ENCODE results near the gene LIN54.
"Not testable (repeated sequence)": the region's sequence is repeated elsewhere in the genome, so short reads cannot be mapped to it uniquely, and the experiment has no call there.

The LIN54 gene

DNA sequence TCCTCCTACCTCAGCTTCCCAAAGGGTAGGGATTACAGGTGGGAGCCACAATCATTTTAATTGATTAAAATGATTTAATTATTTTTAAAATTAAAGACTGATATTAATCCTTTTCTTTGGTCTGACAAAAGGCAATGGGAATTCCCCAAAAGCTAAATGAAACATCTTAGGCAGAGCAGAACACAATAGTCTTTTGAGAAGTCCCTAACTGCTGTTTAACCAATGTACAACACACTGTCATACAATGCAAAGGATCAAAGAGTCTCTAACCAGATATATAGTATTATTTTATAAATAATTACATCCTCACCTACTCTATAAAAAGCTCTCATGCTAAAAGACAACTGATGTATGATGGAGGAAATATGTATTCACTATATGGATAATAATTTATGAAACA lies 63.1 kb downstream of the LIN54 start:
- H3K9me3 ChIP-seq (ENCODE audit: control insufficient read depth, low read length) = no peaks in the 10 kb centered on the region
- no peak overlapping the region for H3K27ac ChIP-seq (ENCODE audit: low read depth, low read length, severe bottlenecking)
- no peaks in the 10 kb centered on the region for H3K4me1 ChIP-seq (ENCODE audit: control insufficient read depth, insufficient read depth, low read length, poor library complexity, severe bottlenecking)
- H3K36me3 ChIP-seq (ENCODE audit: control insufficient read depth, insufficient read depth, low read length) = peaks cover 12% of the 10 kb centered on the region
- no peak overlapping the region for H3K4me3 ChIP-seq (ENCODE audit: extremely low read depth, insufficient read depth, low read length, poor library complexity, severe bottlenecking)

- no peak overlapping the region for H3K27ac ChIP-seq (ENCODE audit: low read depth, low read length, severe bottlenecking)
- no peaks in the 10 kb centered on the region for H3K4me1 ChIP-seq (ENCODE audit: control insufficient read depth, insufficient read depth, low read length, poor library complexity, severe bottlenecking)
- peaks cover 46% of the 10 kb centered on the region for H3K36me3 ChIP-seq (ENCODE audit: control insufficient read depth, insufficient read depth, low read length)
- no peak overlapping the region for H3K4me3 ChIP-seq (ENCODE audit: extremely low read depth, insufficient read depth, low read length, poor library complexity, severe bottlenecking)
- WGBS, 2 experiments (ENCODE audit: insufficient coverage in 2 of 2) = no CpG with 5 or more reads among the region's 2 CpGs
- H3K9me3 ChIP-seq (ENCODE audit: control insufficient read depth, low read length) = no peaks in the 10 kb centered on the region
These were observed 71.2 kb downstream of the LIN54 start for GRCh38 chr4:82939414-82939813.

DNA sequence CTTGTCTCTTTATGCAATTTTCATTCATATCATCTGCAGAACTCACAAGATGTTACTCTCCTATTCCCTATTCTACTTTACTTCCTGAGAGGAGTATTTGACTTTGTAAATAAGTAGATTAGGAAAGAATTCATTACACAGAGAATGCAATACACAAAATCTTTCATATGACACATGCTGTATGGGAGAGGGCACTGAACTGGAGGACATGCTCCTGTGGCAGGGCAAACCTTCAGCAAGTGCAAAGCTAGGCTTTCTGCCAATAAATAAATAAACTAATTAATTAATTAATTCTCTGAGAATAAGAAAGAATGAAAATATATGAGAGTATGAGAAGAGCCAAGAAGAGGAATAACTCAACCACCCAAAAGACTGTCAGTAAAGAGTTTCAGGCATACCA lies 76.2 kb downstream of the LIN54 start:
- no peak overlapping the region for H3K4me3 ChIP-seq (ENCODE audit: extremely low read depth, insufficient read depth, low read length, poor library complexity, severe bottlenecking)

GRCh38 chr4:82930848-82931755 lies 79.5 kb downstream of the LIN54 start:
- no peak overlapping the region for H3K4me3 ChIP-seq (ENCODE audit: extremely low read depth, insufficient read depth, low read length, poor library complexity, severe bottlenecking)
- no peak overlapping the region for H3K27ac ChIP-seq (ENCODE audit: low read depth, low read length, severe bottlenecking)
- 94% methylated on average over 2 of the region's 5 CpGs; no CpG with 5 or more reads in 1 of the 2 experiments for WGBS, 2 experiments (ENCODE audit: insufficient coverage in 2 of 2)
- no peaks in the 10 kb centered on the region for H3K4me1 ChIP-seq (ENCODE audit: control insufficient read depth, insufficient read depth, low read length, poor library complexity, severe bottlenecking)
- no peaks in the 10 kb centered on the region for H3K9me3 ChIP-seq (ENCODE audit: control insufficient read depth, low read length)
- H3K36me3 ChIP-seq (ENCODE audit: control insufficient read depth, insufficient read depth, low read length) = peaks cover 44% of the 10 kb centered on the region

More for the DNA sequence above, 76.2 kb downstream of the LIN54 start:
- Histone ChIP-seq H3K36me3 (ENCODE audit: control insufficient read depth, insufficient read depth, low read length) (peaks cover 70% of the 10 kb centered on the region), H3K9me3 (ENCODE audit: control insufficient read depth, low read length) (no peaks in the 10 kb centered on the region), H3K4me1 (ENCODE audit: control insufficient read depth, insufficient read depth, low read length, poor library complexity, severe bottlenecking) (no peaks in the 10 kb centered on the region), H3K27ac (ENCODE audit: low read depth, low read length, severe bottlenecking) (no peak overlapping the region)

DNA sequence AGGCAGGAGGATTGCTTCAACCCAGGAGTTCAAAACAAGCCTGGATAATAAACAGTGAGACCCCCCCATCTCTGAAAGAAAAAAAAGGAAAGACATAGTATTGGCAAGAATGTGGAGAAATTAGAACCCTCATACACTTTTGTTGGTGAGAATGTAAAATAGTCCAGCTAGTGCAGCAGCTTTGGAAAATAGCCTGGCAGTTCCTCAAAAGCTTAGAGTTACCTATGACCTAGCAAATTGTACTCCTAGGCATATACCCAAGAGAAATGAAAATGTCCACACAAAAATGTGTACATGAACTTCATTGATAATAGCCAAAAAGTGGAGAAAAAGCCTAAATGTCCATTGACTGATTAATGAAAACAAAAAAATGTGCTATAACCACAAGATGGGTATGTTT lies 88.8 kb downstream of the LIN54 start:
- Histone ChIP-seq H3K27ac (ENCODE audit: low read depth, low read length, severe bottlenecking) (no peak overlapping the region), H3K4me1 (ENCODE audit: control insufficient read depth, insufficient read depth, low read length, poor library complexity, severe bottlenecking) (no peaks in the 10 kb centered on the region), H3K36me3 (ENCODE audit: control insufficient read depth, insufficient read depth, low read length) (peaks cover 10% of the 10 kb centered on the region), H3K9me3 (ENCODE audit: control insufficient read depth, low read length) (no peaks in the 10 kb centered on the region), H3K4me3 (ENCODE audit: extremely low read depth, insufficient read depth, low read length, poor library complexity, severe bottlenecking) (no peak overlapping the region)

DNA sequence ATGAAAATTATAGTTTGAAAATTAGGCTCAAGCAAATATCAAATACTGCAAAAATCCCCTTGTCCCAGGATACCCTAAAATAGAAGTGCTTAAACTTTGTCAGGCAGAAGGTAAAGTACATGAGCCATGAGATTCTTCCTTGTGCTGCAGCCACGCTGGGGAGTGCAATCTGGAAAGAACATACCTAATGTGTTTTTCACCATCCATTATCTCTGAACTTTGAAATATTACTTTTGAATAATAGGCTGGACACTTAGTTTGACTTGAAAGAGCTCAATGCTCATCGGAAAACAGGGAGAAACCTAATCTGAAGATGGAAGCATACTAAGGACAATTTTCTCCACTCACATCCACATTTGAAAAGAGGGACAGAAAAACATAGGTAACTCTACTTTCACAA lies 91.2 kb downstream of the LIN54 start:
- Histone ChIP-seq H3K36me3 (ENCODE audit: control insufficient read depth, insufficient read depth, low read length) (peaks cover 5% of the 10 kb centered on the region), H3K4me1 (ENCODE audit: control insufficient read depth, insufficient read depth, low read length, poor library complexity, severe bottlenecking) (no peaks in the 10 kb centered on the region), H3K9me3 (ENCODE audit: control insufficient read depth, low read length) (no peaks in the 10 kb centered on the region), H3K4me3 (ENCODE audit: extremely low read depth, insufficient read depth, low read length, poor library complexity, severe bottlenecking) (no peak overlapping the region), H3K27ac (ENCODE audit: low read depth, low read length, severe bottlenecking) (no peak overlapping the region)
- WGBS, 2 experiments (ENCODE audit: insufficient coverage in 2 of 2) = 100% methylated on average over 1 of the region's 2 CpGs; no CpG with 5 or more reads in 1 of the 2 experiments

- no peaks in the 10 kb centered on the region for H3K4me1 ChIP-seq (ENCODE audit: control insufficient read depth, insufficient read depth, low read length, poor library complexity, severe bottlenecking)
- H3K27ac ChIP-seq (ENCODE audit: low read depth, low read length, severe bottlenecking) = no peak overlapping the region
- H3K4me3 ChIP-seq (ENCODE audit: extremely low read depth, insufficient read depth, low read length, poor library complexity, severe bottlenecking) = no peak overlapping the region
- WGBS, 2 experiments (ENCODE audit: insufficient coverage in 2 of 2) = 91 to 100% methylated on average over 7 of the region's 7 CpGs
- H3K36me3 ChIP-seq (ENCODE audit: control insufficient read depth, insufficient read depth, low read length) = peaks cover 5% of the 10 kb centered on the region
- H3K9me3 ChIP-seq (ENCODE audit: control insufficient read depth, low read length) = no peaks in the 10 kb centered on the region
These were observed 92.5 kb downstream of the LIN54 start for GRCh38 chr4:82918091-82918490.

- peaks cover 12% of the 10 kb centered on the region for H3K36me3 ChIP-seq (ENCODE audit: control insufficient read depth, insufficient read depth, low read length)
- H3K4me3 ChIP-seq (ENCODE audit: extremely low read depth, insufficient read depth, low read length, poor library complexity, severe bottlenecking); H3K9me3 ChIP-seq (ENCODE audit: control insufficient read depth, low read length); H3K27ac ChIP-seq (ENCODE audit: low read depth, low read length, severe bottlenecking); H3K4me1 ChIP-seq (ENCODE audit: control insufficient read depth, insufficient read depth, low read length, poor library complexity, severe bottlenecking): not testable (repeated sequence)
- 89% methylated on average over 1 of the region's 2 CpGs; no CpG with 5 or more reads in 1 of the 2 experiments for WGBS, 2 experiments (ENCODE audit: insufficient coverage in 2 of 2)
These were observed 96.7 kb downstream of the LIN54 start for GRCh38 chr4:82913968-82914367.

DNA sequence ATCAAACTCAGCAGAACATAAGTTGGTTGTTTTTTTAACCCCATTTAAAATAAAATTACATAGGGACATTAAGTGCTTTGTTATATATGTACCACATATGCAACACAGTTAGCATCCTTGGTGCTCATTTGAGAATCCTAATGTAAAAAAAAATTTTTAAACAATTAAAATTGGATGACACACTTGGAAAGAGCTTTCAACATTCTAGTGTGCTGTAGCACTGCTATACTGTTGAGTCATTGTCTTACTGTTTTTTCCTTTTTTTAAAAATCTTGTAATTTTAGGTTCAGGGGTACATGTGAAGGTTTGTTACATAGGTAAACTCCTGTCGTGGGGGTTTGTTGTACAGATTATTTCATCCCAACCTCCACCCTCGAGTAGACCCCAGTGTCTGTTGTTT lies 97.3 kb downstream of the LIN54 start:
- Histone ChIP-seq H3K4me1 (ENCODE audit: control insufficient read depth, insufficient read depth, low read length, poor library complexity, severe bottlenecking) (no peaks in the 10 kb centered on the region), H3K9me3 (ENCODE audit: control insufficient read depth, low read length) (no peaks in the 10 kb centered on the region), H3K27ac (ENCODE audit: low read depth, low read length, severe bottlenecking) (no peak overlapping the region), H3K4me3 (ENCODE audit: extremely low read depth, insufficient read depth, low read length, poor library complexity, severe bottlenecking) (no peak overlapping the region), H3K36me3 (ENCODE audit: control insufficient read depth, insufficient read depth, low read length) (peaks cover 17% of the 10 kb centered on the region)
- no CpG with 5 or more reads among the region's 2 CpGs for WGBS, 2 experiments (ENCODE audit: insufficient coverage in 2 of 2)

GRCh38 chr4:82909326-82909725 lies 101.3 kb downstream of the LIN54 start:
- no peak overlapping the region for H3K4me3 ChIP-seq (ENCODE audit: extremely low read depth, insufficient read depth, low read length, poor library complexity, severe bottlenecking)
- no CpG with 5 or more reads among the region's 1 CpG for whole genome bisulfite sequencing, 2 experiments (ENCODE audit: insufficient coverage in 2 of 2)

DNA sequence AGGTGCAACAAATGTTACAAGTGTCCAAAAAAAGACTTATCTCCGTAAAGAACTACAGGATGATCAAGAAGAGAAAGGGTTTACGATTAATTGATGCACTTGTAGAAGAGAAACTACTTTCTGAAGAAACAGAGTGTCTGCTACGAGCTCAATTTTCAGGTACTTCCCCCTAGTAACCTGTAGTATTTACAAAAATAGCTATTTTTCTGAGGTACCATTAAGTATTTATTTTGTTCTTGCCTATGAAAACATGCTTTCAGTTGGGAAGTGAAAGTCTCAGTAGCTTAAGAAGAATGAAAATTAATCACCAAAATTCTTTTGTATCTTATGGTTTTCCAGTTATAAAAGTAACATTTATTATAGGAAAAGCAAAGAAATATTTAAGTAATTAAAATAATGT lies 104.2 kb downstream of the LIN54 start:
- Histone ChIP-seq H3K36me3 (ENCODE audit: control insufficient read depth, insufficient read depth, low read length) (peaks cover 23% of the 10 kb centered on the region), H3K27ac (ENCODE audit: low read depth, low read length, severe bottlenecking) (no peak overlapping the region), H3K9me3 (ENCODE audit: control insufficient read depth, low read length) (no peaks in the 10 kb centered on the region), H3K4me1 (ENCODE audit: control insufficient read depth, insufficient read depth, low read length, poor library complexity, severe bottlenecking) (no peaks in the 10 kb centered on the region), H3K4me3 (ENCODE audit: extremely low read depth, insufficient read depth, low read length, poor library complexity, severe bottlenecking) (no peak overlapping the region)
- WGBS, 2 experiments (ENCODE audit: insufficient coverage in 2 of 2) = 78 to 100% methylated on average over 1 of the region's 3 CpGs

More at GRCh38 chr4:82909326-82909725, 101.3 kb downstream of the LIN54 start:
- no peak overlapping the region for H3K27ac ChIP-seq (ENCODE audit: low read depth, low read length, severe bottlenecking)
- no peaks in the 10 kb centered on the region for H3K4me1 ChIP-seq (ENCODE audit: control insufficient read depth, insufficient read depth, low read length, poor library complexity, severe bottlenecking)
- no peaks in the 10 kb centered on the region for H3K9me3 ChIP-seq (ENCODE audit: control insufficient read depth, low read length)
- H3K36me3 ChIP-seq (ENCODE audit: control insufficient read depth, insufficient read depth, low read length) = peaks cover 23% of the 10 kb centered on the region

Measured in mesodermal cell (in vitro differentiated cells).